GM21786 (cell line): ENCODE measurements around the gene SMYD3.
"Not testable (repeated sequence)": the region's sequence is repeated elsewhere in the genome, so short reads cannot be mapped to it uniquely, and the experiment has no call there.

ENCODE experiments used
- ATAC-seq: cut with Tn5 transposase; IDR thresholded peaks from one replicate; pipeline ENCODE4 v1.9.1; 2021; ENCODE audit not compliant: unreplicated experiment

The SMYD3 gene

DNA sequence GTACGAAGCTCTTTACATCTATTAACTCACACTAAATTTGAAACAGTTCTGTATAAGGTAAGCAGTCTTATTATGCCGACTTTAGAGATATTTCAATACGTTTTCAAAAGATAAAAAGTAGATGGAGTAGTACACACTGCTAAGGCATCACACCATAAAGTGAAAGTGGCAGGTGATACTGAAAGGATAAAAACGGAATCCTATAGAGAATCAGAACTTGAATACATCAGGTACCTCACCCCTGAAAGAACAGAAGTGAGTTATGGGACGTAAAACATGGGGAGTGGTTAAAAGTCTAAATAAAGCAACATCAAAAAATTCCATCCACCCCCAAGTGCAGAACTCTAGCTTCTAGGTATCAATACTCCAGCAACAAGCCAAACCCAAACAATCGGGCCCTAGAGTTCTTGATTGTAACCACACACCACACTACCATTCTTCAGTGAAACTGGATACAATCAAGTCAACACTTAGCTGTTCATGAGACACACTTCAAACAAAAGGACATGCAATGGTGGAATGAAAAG is 142.6 kb downstream of the SMYD3 start:
- peak; percentile 80 for ATAC-seq

GRCh38 chr1:246357014-246357598 is 150.0 kb downstream of the SMYD3 start:
- not testable (repeated sequence) for ATAC-seq

GRCh38 chr1:246355411-246356230 is 151.5 kb downstream of the SMYD3 start:
- ATAC-seq: no peak

GRCh38 chr1:246351721-246352120 is 155.4 kb downstream of the SMYD3 start:
- no peak for ATAC-seq

- no peak for ATAC-seq
Measured at GRCh38 chr1:246350745-246351144, 156.3 kb downstream of the SMYD3 start.

GRCh38 chr1:246343937-246344336 is 163.1 kb downstream of the SMYD3 start:
- no peak for ATAC-seq

GRCh38 chr1:246343251-246343650 is 163.8 kb downstream of the SMYD3 start:
- no peak for ATAC-seq

DNA sequence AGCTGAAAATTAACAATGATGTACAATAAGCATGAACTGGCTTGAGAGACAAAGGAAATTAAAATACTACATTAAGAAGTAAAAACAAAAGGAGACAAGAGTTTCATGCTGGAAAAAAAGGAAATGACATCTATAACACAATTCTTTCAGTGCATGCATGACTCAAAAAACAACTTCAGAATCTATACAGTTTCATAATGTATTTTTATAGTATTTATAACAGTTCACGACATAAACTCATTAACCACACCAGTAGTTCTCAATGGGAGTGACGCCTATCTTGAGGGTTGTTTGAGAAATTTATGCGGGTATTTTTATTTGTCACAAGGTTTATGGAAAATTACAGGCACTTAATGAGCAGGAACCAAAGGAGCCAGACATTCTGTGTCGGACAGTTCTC is 168.5 kb downstream of the SMYD3 start:
- ATAC-seq: peak; percentile 51

GRCh38 chr1:246338098-246338497 is 169.0 kb downstream of the SMYD3 start:
- no peak for ATAC-seq

GRCh38 chr1:246335151-246335550 is 171.9 kb downstream of the SMYD3 start:
- no peak for ATAC-seq

GRCh38 chr1:246333855-246334254 is 173.2 kb downstream of the SMYD3 start:
- no peak for ATAC-seq

GRCh38 chr1:246332078-246332477 is 175.0 kb downstream of the SMYD3 start:
- ATAC-seq: no peak

DNA sequence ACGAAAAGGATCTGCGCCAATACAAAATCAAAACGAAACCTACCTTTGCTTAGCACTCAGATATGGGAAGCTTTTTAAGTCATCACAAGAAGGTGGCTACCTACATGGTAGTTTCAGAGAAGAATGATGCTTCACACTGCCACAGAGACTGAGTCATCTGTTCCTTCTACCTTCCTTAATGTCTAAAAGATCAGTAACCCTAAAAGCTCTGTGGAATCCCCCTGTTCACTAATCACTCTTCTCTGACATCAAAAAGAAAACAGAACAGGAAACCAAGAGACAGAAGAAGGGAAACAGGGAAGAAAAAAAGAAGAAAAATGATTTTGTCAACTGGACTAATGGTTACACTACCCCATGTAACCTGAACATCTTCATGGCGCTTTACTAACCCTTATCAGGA is 177.2 kb downstream of the SMYD3 start:
- ATAC-seq: peak; percentile 99

DNA sequence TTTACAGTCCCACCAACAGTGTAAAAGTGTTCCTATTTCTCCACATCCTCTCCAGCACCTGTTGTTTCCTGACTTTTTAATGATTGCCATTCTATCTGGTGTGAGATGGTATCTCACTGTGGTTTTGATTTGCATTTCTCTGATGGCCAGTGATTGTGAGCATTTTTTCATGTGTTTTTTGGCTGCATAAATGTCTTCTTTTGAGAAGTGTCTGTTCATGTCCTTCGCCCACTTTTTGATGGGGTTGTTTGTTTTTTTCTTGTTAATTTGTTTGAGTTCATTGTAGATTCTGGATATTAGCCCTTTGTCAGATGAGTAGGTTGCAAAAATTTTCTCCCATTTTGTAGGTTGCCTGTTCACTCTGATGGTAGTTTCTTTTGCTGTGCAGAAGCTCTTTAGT is 177.8 kb downstream of the SMYD3 start:
- not testable (repeated sequence) for ATAC-seq

- no peak for ATAC-seq
Measured at GRCh38 chr1:246324711-246325110, 182.4 kb downstream of the SMYD3 start.

DNA sequence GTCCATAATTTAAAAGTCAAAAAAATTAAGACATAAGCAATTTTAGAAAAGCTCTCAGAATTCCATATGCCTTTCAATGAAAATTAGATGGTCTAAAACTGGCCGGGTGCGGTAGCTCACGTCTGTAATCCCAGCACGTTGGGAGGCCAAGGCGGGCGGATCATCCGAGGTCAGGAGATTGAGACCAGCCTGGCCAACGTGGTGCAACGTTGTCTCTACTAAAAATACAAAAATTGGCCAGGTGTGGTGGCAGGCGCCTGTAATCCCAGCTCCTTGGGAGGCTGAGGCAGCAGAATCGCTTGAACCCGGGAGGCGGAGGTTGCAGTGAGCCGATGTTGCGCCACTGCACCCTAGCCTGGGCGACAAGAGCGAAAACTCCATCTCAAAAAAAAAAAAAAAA is 183.0 kb downstream of the SMYD3 start:
- ATAC-seq: not testable (repeated sequence)

DNA sequence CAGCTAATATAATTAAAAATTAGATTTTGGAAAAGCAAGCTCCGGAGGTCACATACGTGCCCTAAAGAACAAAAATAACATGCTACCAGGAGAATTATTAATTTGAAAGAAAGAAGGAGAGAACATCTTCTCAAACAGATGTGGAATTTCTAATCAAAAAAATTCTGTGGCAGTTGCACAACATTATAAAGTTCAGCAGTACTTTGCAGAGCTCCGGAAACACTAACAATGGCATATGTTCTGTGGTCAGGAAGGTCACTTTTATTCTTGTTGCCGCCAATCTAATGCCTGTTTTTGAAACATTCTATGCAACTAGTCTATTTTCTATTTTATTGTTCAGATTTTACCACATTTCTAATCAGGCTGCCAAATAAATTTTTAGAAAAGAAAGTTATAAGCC is 186.8 kb downstream of the SMYD3 start:
- no peak for ATAC-seq

DNA sequence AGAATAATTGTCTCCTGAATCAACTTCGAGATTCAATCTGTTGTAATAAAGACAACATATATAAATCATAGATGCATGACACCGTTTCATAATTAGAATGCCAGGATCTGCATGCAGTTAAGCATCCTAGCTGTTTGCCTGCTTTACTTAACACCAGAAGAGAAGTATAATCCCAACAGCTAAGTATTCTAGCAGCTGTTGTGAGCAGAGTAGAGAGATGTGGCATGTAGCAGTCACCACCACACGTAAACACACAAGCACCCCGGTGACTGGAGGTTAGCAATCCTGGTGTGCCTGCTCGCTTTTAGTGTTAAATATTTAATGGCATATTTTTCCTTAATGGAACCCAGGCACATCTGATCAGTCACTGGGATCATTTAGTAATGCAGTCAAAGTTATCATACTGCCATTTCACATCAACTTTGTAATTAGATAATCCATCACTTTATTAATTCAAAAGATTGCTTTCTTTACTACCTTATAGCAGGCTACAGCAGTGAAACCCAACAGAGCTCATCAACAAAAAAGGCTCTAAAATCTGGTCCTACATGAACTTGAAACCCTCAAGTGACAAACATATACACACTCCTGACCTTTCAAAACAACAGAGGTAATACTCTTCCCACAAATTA is 187.9 kb downstream of the SMYD3 start:
- no peak for ATAC-seq

DNA sequence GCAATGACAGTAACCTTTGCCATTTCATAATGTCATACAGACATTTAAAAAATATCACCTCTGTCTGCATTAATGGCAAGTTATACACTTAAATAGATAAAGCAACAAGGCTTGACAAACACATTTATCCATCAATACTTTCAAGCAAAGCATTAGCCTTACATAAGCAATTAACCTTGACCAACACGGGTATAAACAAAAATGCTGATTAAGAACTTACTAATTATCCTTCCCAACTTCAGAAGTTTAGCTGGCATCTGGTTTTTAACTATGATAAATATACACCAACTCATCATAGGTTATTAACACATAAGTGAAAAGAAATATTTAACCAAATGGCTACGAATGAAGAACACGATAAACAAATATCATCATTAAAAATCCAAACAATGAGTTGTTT is 188.5 kb downstream of the SMYD3 start:
- no peak for ATAC-seq

GRCh38 chr1:246318036-246318359 is 189.1 kb downstream of the SMYD3 start:
- no peak for ATAC-seq

DNA sequence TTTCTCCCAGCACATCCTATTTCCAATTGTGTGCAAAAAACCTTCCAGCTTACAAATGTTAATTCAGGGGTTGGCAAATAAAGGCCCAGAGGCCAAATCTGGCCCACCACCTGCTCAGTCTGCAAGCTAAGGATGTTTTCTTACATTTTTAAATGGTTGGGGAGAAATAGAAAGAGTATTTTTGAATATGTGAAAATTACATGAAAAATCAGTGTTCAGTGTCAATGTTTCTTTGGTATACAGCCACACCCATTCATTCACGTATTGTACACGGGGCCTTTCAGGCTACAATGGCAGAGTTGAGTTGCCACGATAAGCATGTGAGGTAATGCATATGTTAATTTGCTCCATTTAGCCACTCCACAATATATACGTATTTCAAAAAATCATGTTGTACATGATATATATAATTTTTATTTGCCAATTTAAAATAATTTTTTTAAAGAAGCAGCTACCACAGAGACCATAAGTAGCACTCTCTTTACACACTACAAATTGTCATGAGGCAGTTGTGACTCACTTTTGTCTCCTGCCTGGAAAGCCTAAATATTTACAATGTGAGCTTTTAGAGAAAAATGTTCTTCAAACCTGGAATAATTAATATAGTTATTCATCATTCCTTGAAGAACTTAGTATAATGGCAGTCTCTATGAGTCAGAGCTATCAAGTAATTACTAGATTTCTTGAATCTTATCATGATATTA is 189.6 kb downstream of the SMYD3 start:
- ATAC-seq: no peak
